ENCODE measurements around the gene STXBP2. TPM values are rescaled to one million over a fixed set of nuclear protein-coding genes. Genes with fewer than 3 reads are reported as not detected.

STXBP2 gene
- total RNA-seq, 1 experiment from 2014 or later = 141 TPM

GRCh38 chr19:7680606-7681339 lies 43.9 kb downstream of the STXBP2 start, which contains the start of gene TRAPPC5:
Gene TRAPPC5 (plus strand): TSS chr19:7680833. CDS start chr19:7682254, 1,421 bp downstream.
- Histone ChIP-seq H2AFZ (ENCODE audit: low read depth, low read length, poor library complexity, severe bottlenecking) (peak within 1 kb of the TSS; percentile 42), H3K9ac (ENCODE audit: low read length) (peak within 1 kb of the TSS; percentile 90), H3K4me1 (ENCODE audit: control insufficient read depth in 1 of 2, insufficient read depth in 2 of 2, low read length in 2 of 2) (peaks cover 3 to 26% of the 10 kb centered on the region in 2 experiments), H3K4me2 (ENCODE audit: low read length) (peak within 1 kb of the TSS; percentile 93), H3K27ac (ENCODE audit: low read depth, low read length) (peak within 1 kb of the TSS; percentile 96), H3K9me3 (ENCODE audit: control insufficient read depth in 1 of 2, insufficient read depth in 1 of 2, low read depth in 1 of 2, low read length in 2 of 2) (no peaks in the 10 kb centered on the region), H4K20me1 (ENCODE audit: insufficient read depth) (no peaks in the 10 kb centered on the region), H3K79me2 (ENCODE audit: insufficient read depth, low read length) (peaks cover 21% of the 10 kb centered on the region; the same call in 1 of the 2 replicates), H3K36me3 (ENCODE audit: control insufficient read depth in 1 of 2, insufficient read depth in 2 of 2, low read length in 2 of 2) (peaks cover 4 to 9% of the 10 kb centered on the region in 2 experiments; a peak in 3 of 4 replicates), H3K4me3 (replicated peaks in 1 of 2; ENCODE audit: low read depth in 1 of 2, low read length in 2 of 2) (peak within 1 kb of the TSS; percentile 95), H3K9me2 (ENCODE audit: insufficient read depth) (no peaks in the 10 kb centered on the region), H3K27me3 (ENCODE audit: insufficient read depth, low read length) (no peaks in the 10 kb centered on the region)
- POLR2A ChIA-PET = interaction anchor here (0.9 to 1.6 kb wide), 6 partner anchors 16 to 119 kb away, joined by 3 to 10 read pairs (median 3); no protein-coding TSS in a partner anchor
- intact Hi-C loops (cut with micrococcal nuclease) = loop anchor here (1.0 to 10.0 kb wide), 3 partner anchors 112 to 326 kb away; no protein-coding TSS in a partner anchor
- RAD21 ChIA-PET (ENCODE audit: low non-redundant PET in 1 of 2, low total read pairs in 2 of 2, uncharacterized antibody in 2 of 2, unreplicated experiment in 2 of 2) = interaction anchor here (0.7 to 1.9 kb wide), 6 partner anchors 112 to 326 kb away, joined by 3 to 19 read pairs (median 6); no protein-coding TSS in a partner anchor
- no TSS peak for BruUV-seq (replicated peaks)
- DNase-seq (ENCODE audit: low read depth, low spot score) (peak; percentile 58), ATAC-seq (peak; percentile 72)
- CTCF ChIA-PET = interaction anchor here (0.5 to 2.0 kb wide), 30 partner anchors 10 to 581 kb away, joined by 3 to 56 read pairs (median 4); partner anchors contain the start of genes CAMSAP3, PET100, RETN and XAB2
- TF ChIP-seq EZH2phosphoT487 (IDR thresholded peaks at IDR 0.05; ENCODE audit: borderline replicate concordance) = no peak
- TF ChIP-seq ZBTB33 (IDR thresholded peaks at IDR 0.05; ENCODE audit: extremely low read depth, insufficient replicate concordance, low read length) = peak; percentile 48
- TF ChIP-seq JUND (IDR thresholded peaks at IDR 0.05) = no peak
- TF ChIP-seq EZH2 (IDR thresholded peaks at IDR 0.05) = no peak
- TF ChIP-seq CBX3 (IDR thresholded peaks at IDR 0.05; ENCODE audit: low read depth) = no peak
- TF ChIP-seq MAX (IDR thresholded peaks at IDR 0.05) = peak; percentile 41; the same call in 1 of the 2 replicates
- TF ChIP-seq EGR1 (IDR thresholded peaks at IDR 0.05; ENCODE audit: low read depth) = peak; percentile 69
- TF ChIP-seq REST (IDR thresholded peaks at IDR 0.05; ENCODE audit: low read depth) = no peak
- no peak for TF ChIP-seq ELF1 (IDR thresholded peaks at IDR 0.05; ENCODE audit: borderline replicate concordance, low read depth)
- TF ChIP-seq POLR2AphosphoS5 (IDR thresholded peaks at IDR 0.05; ENCODE audit: low read depth, low read length) = peak; percentile 85
- TF ChIP-seq ZFX (IDR thresholded peaks at IDR 0.05) = peak; percentile 55; the same call in 1 of the 2 replicates
- TF ChIP-seq FOSL1 (IDR thresholded peaks at IDR 0.05; ENCODE audit: low read depth) = no peak
- TF ChIP-seq ATF3 (IDR thresholded peaks at IDR 0.05) = no peak
- no peak for TF ChIP-seq SP1 (IDR thresholded peaks at IDR 0.05; ENCODE audit: low read depth)
- TF ChIP-seq POLR2A (IDR thresholded peaks at IDR 0.05; ENCODE audit: borderline replicate concordance, extremely low read depth, insufficient read depth, insufficient read length) = peak; percentile 52
- peak; percentile 90 for TF ChIP-seq RAD21 (IDR thresholded peaks at IDR 0.05; ENCODE audit: low read depth)
- TF ChIP-seq TCF7L2 (IDR thresholded peaks at IDR 0.05; ENCODE audit: borderline replicate concordance, extremely low read depth, insufficient read depth, insufficient read length) = peak; percentile 50
- TF ChIP-seq SRF (IDR thresholded peaks at IDR 0.05; ENCODE audit: low read depth) = no peak
- TF ChIP-seq ZNF274 (IDR thresholded peaks at IDR 0.05; ENCODE audit: low read depth, low read length) = no peak
- TF ChIP-seq YY1 (IDR thresholded peaks at IDR 0.05; ENCODE audit: extremely low read depth, insufficient replicate concordance, low read depth, low read length) = peak; percentile 39
